ENCODE results near the gene HOXD11. TPM values are rescaled to one million over a fixed set of nuclear protein-coding genes. Genes with fewer than 3 reads are reported as not detected.
A peak's percentile ranks its signal among the peaks of the same experiment; 100 is the strongest.

The HOXD11 gene
- total and polyA plus RNA-seq, 9 of the 15 experiments (the other 6 are each of a cell fraction or from before 2014, with no cell fraction given): not detected

- no peak for FAIRE-seq
- DNase-seq (ENCODE audit: extremely low read depth in 1 of 4, low spot score in 3 of 4): no peak
- Histone ChIP-seq H3K4me3 (no peak within 1 kb of the TSS), H3K36me3 (ENCODE audit: control insufficient read depth, insufficient read depth, low read length) (no peaks in the 10 kb centered on the region), H4K20me1 (replicated peaks; ENCODE audit: control insufficient read depth, insufficient read depth, low read length) (peaks cover 5% of the 10 kb centered on the region), H3K79me2 (ENCODE audit: control insufficient read depth, insufficient read depth, low read length) (no peaks in the 10 kb centered on the region), H3K9me3 (replicated peaks; ENCODE audit: control insufficient read depth, insufficient read depth, low read depth, low read length) (no peaks in the 10 kb centered on the region), H3K9ac (ENCODE audit: insufficient read depth in 1 of 2, low read depth in 2 of 2, low read length in 2 of 2) (no peak within 1 kb of the TSS), H3K9me1 (ENCODE audit: control insufficient read depth, insufficient read depth, low read length) (no peaks in the 10 kb centered on the region), H3K4me1 (replicated peaks in 1 of 2; ENCODE audit: control insufficient read depth in 2 of 2, insufficient read depth in 2 of 2, low read length in 2 of 2) (peaks cover 0 to 22% of the 10 kb centered on the region in 2 experiments; a peak in 2 of 5 replicates), H2AFZ (ENCODE audit: low read depth, low read length) (no peak within 1 kb of the TSS), H3K27ac (ENCODE audit: extremely low read depth, low read depth, low read length) (no peak within 1 kb of the TSS), H3K4me2 (ENCODE audit: insufficient read depth, low read length) (no peak within 1 kb of the TSS), H3K27me3 (ENCODE audit: control insufficient read depth in 2 of 2, insufficient read depth in 2 of 2, low read length in 2 of 2) (peaks cover 66 to 72% of the 10 kb centered on the region in 2 experiments)
- intact Hi-C loops (cut with micrococcal nuclease) (no loop called here), in situ Hi-C loops (cut with MboI) (no loop called here)
- TF ChIP-seq TFE3 (CRISPR knock-in tag; IDR thresholded peaks at IDR 0.05) (peak; percentile 16; the same call in 1 of the 2 replicates), XRCC5 (IDR thresholded peaks at IDR 0.05; ENCODE audit: low read depth, low read length) (no peak)
- ChIA-PET POLR2A (no interaction called here), CTCF (ENCODE audit: low intra/inter-chr PET ratio) (no interaction called here)
- no TSS peak for BruUV-seq (replicated peaks)
- WGBS (ENCODE audit: insufficient coverage, low coverage, missing lambda C conversion rate): 18% methylated on average over 40 of the region's 48 CpGs
- ATAC-seq: no peak
Measured at GRCh38 chr2:176156807-176157498, 49.9 kb downstream of the HOXD11 start, which contains the start of gene HOXD3. HOXD3 (plus strand) TSS chr2:176157307; CDS start chr2:176169115, 11,808 bp downstream.

All from K562 (cell line).